ENCODE data around the gene PP2D1. TPM values are rescaled to one million over a fixed set of nuclear protein-coding genes. Genes with fewer than 3 reads are reported as not detected.

Gene PP2D1
- total and polyA plus RNA-seq, 2 donors (not counting 3 experiments of a cell fraction or from before 2014, with no cell fraction given) = not detected

- no peaks in the 10 kb centered on the region for H3K9me1 ChIP-seq (replicated peaks; ENCODE audit: control insufficient read depth, extremely low read depth, insufficient read depth, low read length)
- no peak for FAIRE-seq
These were observed 3.5 kb upstream of the PP2D1 start for GRCh38 chr3:20015525-20015924.

More at GRCh38 chr3:20015525-20015924, 3.5 kb upstream of the PP2D1 start:
- H3K4me1 ChIP-seq (ENCODE audit: control insufficient read depth, extremely low read depth, insufficient read depth, low read length) = no peaks in the 10 kb centered on the region
- intact Hi-C loops (cut with micrococcal nuclease) = no loop called here
- no peaks in the 10 kb centered on the region for H3K9me3 ChIP-seq (replicated peaks; ENCODE audit: control insufficient read depth, insufficient read depth, low read length)
- no peaks in the 10 kb centered on the region for H3K36me3 ChIP-seq (ENCODE audit: control insufficient read depth in 2 of 2, extremely low read depth in 1 of 2, insufficient read depth in 2 of 2, low read length in 2 of 2)
- H3K27ac ChIP-seq (ENCODE audit: insufficient read depth, low read depth, low read length) = no peak overlapping the region
- no peak for TF ChIP-seq GATA2 (IDR thresholded peaks at IDR 0.05; ENCODE audit: insufficient read depth, insufficient read length, low read depth, low read length)
- TF ChIP-seq JUN (IDR thresholded peaks at IDR 0.05; ENCODE audit: borderline replicate concordance, insufficient read depth, insufficient read length, low read depth) = no peak
- no peak for TF ChIP-seq MYC (IDR thresholded peaks at IDR 0.05; ENCODE audit: low read depth, low read length)
- TF ChIP-seq POLR2AphosphoS5 (IDR thresholded peaks at IDR 0.05; ENCODE audit: insufficient read depth, low read depth, low read length) = no peak
- TF ChIP-seq, protein P1, sequence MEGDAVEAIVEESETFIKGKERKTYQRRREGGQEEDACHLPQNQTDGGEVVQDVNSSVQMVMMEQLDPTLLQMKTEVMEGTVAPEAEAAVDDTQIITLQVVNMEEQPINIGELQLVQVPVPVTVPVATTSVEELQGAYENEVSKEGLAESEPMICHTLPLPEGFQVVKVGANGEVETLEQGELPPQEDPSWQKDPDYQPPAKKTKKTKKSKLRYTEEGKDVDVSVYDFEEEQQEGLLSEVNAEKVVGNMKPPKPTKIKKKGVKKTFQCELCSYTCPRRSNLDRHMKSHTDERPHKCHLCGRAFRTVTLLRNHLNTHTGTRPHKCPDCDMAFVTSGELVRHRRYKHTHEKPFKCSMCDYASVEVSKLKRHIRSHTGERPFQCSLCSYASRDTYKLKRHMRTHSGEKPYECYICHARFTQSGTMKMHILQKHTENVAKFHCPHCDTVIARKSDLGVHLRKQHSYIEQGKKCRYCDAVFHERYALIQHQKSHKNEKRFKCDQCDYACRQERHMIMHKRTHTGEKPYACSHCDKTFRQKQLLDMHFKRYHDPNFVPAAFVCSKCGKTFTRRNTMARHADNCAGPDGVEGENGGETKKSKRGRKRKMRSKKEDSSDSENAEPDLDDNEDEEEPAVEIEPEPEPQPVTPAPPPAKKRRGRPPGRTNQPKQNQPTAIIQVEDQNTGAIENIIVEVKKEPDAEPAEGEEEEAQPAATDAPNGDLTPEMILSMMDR (IDR thresholded peaks at IDR 0.05; ENCODE audit: extremely low read depth in 1 of 2, insufficient read depth in 1 of 2, low read depth in 1 of 2, low read length in 2 of 2) = no peak
- no peak for TF ChIP-seq MAX (IDR thresholded peaks at IDR 0.05; ENCODE audit: insufficient read depth, insufficient read length)
- no peak for TF ChIP-seq FOS (IDR thresholded peaks at IDR 0.05; ENCODE audit: borderline replicate concordance, insufficient read depth, low read length)
- no peak for TF ChIP-seq EZH2 (IDR thresholded peaks at IDR 0.05; ENCODE audit: borderline replicate concordance, low read depth, low read length, severe bottlenecking)
- no peak for TF ChIP-seq POLR2A (IDR thresholded peaks at IDR 0.05; ENCODE audit: low read depth, low read length)
- no peaks in the 10 kb centered on the region for H3K27me3 ChIP-seq (ENCODE audit: control insufficient read depth in 2 of 2, insufficient read depth in 2 of 2, low read length in 2 of 2)
- no peak overlapping the region for H3K9ac ChIP-seq (replicated peaks; ENCODE audit: extremely low read depth, insufficient read depth, low read length)
- BruUV-seq (replicated peaks) = no TSS peak
- no peak for DNase-seq (ENCODE audit: low read depth, low spot score)
- H4K20me1 ChIP-seq (replicated peaks; ENCODE audit: control insufficient read depth, extremely low read depth, insufficient read depth, low read length) = no peaks in the 10 kb centered on the region
- POLR2A ChIA-PET = no interaction called here
- H3K79me2 ChIP-seq (ENCODE audit: control insufficient read depth, insufficient read depth, low read length) = no peaks in the 10 kb centered on the region
- CTCF ChIA-PET = interaction anchor here (1.3 kb wide), 1 partner anchor 8 kb away, joined by 3 read pairs; no protein-coding TSS in a partner anchor
- no peak overlapping the region for H2AFZ ChIP-seq (ENCODE audit: low read depth, low read length)
- H3K4me3 ChIP-seq (replicated peaks in 1 of 3; ENCODE audit: insufficient read depth in 1 of 3, low read depth in 1 of 3, low read length in 3 of 3) = no peak overlapping the region
- no peak overlapping the region for H3K4me2 ChIP-seq (ENCODE audit: insufficient read depth, low read length)
- dilution Hi-C loops (cut with MboI; ENCODE audit: extremely low pct_ligation_motif_present, low sequenced_read_pairs) = no loop called here
